Measurements from ENCODE around the gene ADH1B. TPM values are rescaled to one million over a fixed set of nuclear protein-coding genes. Genes with fewer than 3 reads are reported as not detected.

Gene ADH1B
- total and polyA plus RNA-seq, 2 experiments from 2014 or later, result not detected

GRCh38 chr4:99301376-99302164, 19.6 kb downstream of the ADH1B start:
- Histone ChIP-seq H3K9me2 (ENCODE audit: insufficient read depth) (peaks cover 5% of the 10 kb centered on the region; the same call in 1 of the 2 replicates), H2AFZ (no peak overlapping the region), H4K20me1 (replicated peaks; ENCODE audit: insufficient read depth) (no peaks in the 10 kb centered on the region), H3K36me3 (ENCODE audit: insufficient read depth) (no peaks in the 10 kb centered on the region), H3F3A (replicated peaks; ENCODE audit: low read depth) (no peaks in the 10 kb centered on the region), H3K27me3 (ENCODE audit: insufficient read depth) (no peaks in the 10 kb centered on the region), H3K4me3 (no peak overlapping the region), H3K27ac (ENCODE audit: low read depth) (no peak overlapping the region), H3K4me2 (no peak overlapping the region), H3K4me1 (ENCODE audit: insufficient read depth) (no peaks in the 10 kb centered on the region), H3K79me2 (replicated peaks; ENCODE audit: insufficient read depth) (no peaks in the 10 kb centered on the region)
- no peak for ATAC-seq
- no peak overlapping the region for H3K4me3 Mint-ChIP-seq
- H3K27me3 Mint-ChIP-seq (ENCODE audit: insufficient read depth, low read depth, poor library complexity), result peaks cover 2% of the 10 kb centered on the region
- H3K9me3 Mint-ChIP-seq, result peaks cover 8% of the 10 kb centered on the region; the same call in 2 of the 3 replicates
- no peak for DNase-seq (ENCODE audit: low spot score)
- no peaks in the 10 kb centered on the region for H3K36me3 Mint-ChIP-seq (ENCODE audit: low read depth)
- TF ChIP-seq ZNF331 (CRISPR knock-in tag; IDR thresholded peaks at IDR 0.05; ENCODE audit: low read depth), result no peak
- no peak for TF ChIP-seq JUNB (IDR thresholded peaks at IDR 0.05; ENCODE audit: unreplicated experiment)
- TF ChIP-seq, protein P1, sequence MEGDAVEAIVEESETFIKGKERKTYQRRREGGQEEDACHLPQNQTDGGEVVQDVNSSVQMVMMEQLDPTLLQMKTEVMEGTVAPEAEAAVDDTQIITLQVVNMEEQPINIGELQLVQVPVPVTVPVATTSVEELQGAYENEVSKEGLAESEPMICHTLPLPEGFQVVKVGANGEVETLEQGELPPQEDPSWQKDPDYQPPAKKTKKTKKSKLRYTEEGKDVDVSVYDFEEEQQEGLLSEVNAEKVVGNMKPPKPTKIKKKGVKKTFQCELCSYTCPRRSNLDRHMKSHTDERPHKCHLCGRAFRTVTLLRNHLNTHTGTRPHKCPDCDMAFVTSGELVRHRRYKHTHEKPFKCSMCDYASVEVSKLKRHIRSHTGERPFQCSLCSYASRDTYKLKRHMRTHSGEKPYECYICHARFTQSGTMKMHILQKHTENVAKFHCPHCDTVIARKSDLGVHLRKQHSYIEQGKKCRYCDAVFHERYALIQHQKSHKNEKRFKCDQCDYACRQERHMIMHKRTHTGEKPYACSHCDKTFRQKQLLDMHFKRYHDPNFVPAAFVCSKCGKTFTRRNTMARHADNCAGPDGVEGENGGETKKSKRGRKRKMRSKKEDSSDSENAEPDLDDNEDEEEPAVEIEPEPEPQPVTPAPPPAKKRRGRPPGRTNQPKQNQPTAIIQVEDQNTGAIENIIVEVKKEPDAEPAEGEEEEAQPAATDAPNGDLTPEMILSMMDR (conservative IDR thresholded peaks at IDR 0.05; ENCODE audit: low read depth in 2 of 2), result no peak
- no peak for TF ChIP-seq POLR2AphosphoS5 (IDR thresholded peaks at IDR 0.05; ENCODE audit: low read depth)
- TF ChIP-seq ZNF114 (CRISPR knock-in tag; IDR thresholded peaks at IDR 0.05), result no peak
- no peak for TF ChIP-seq STAT1 (IDR thresholded peaks at IDR 0.05; ENCODE audit: unreplicated experiment)
- no peak for TF ChIP-seq CREB1 (CRISPR knock-in tag; IDR thresholded peaks at IDR 0.05; ENCODE audit: low read depth)
- TF ChIP-seq, protein P2, sequence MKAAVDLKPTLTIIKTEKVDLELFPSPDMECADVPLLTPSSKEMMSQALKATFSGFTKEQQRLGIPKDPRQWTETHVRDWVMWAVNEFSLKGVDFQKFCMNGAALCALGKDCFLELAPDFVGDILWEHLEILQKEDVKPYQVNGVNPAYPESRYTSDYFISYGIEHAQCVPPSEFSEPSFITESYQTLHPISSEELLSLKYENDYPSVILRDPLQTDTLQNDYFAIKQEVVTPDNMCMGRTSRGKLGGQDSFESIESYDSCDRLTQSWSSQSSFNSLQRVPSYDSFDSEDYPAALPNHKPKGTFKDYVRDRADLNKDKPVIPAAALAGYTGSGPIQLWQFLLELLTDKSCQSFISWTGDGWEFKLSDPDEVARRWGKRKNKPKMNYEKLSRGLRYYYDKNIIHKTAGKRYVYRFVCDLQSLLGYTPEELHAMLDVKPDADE (IDR thresholded peaks at IDR 0.05), result no peak
- TF ChIP-seq EZH2 (IDR thresholded peaks at IDR 0.05; ENCODE audit: low read depth, unreplicated experiment), result no peak
- TF ChIP-seq REST (IDR thresholded peaks at IDR 0.05; ENCODE audit: unreplicated experiment), result no peak
- no peak for TF ChIP-seq EZH2phosphoT487 (IDR thresholded peaks at IDR 0.05; ENCODE audit: unreplicated experiment)
- no peak for TF ChIP-seq NANOG (IDR thresholded peaks at IDR 0.05; ENCODE audit: borderline replicate concordance)
- no peak for TF ChIP-seq ZNF462 (CRISPR knock-in tag; IDR thresholded peaks at IDR 0.05)
- H3K27ac Mint-ChIP-seq, result no peak overlapping the region
- H3K4me1 Mint-ChIP-seq, result no peaks in the 10 kb centered on the region

All from GM23338 (cell line).